ENCODE results near the gene TMEM121B.

TMEM121B gene

DNA sequence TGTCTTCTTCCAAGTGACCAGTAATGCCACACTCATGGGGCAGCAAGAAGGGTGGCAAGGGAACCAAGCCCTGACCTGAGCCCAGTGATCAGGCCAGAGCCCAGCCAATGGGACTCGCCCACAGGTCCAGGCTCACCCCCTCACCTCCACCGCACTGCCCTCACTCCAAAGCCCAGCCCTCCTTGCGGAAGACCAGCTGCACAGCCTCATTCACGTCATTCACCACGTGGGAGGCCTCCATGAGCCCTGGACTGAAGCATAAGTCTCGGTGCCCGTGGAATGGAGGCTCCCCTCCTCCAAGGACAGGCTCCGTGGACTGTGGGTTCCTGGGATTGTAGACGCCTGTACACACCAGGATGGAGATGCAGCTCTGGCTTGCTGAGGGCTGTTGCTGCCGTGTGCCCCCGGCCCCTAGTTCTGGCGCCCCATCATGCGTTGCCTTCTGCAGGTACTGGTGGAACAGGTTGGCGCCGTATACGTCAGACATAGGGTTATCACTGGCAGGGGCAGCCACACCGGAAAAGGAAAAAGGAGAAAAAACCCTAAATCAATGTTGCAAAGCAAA, 16.8 kb upstream of the TMEM121B start:
- no peak for DNase-seq

DNA sequence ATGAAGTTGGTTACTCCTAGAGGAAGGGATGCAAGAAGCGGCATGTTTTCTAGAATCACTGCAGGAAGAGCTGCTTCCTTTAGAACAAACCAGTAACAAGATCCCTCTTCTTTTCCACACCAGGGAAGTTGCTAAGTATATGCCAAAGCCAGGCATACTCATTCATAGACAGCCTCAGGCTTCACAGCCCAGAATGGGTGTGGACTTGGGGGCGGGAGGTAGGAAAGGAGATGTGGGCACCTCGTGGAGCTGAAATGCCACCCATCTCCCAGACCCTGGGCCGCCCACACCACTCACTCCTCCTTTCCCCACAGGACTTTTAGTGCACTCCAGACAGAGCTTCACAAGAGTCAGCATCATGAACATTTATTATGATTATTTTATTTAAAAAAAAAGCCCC, 16.0 kb upstream of the TMEM121B start:
- DNase-seq, result no peak

DNA sequence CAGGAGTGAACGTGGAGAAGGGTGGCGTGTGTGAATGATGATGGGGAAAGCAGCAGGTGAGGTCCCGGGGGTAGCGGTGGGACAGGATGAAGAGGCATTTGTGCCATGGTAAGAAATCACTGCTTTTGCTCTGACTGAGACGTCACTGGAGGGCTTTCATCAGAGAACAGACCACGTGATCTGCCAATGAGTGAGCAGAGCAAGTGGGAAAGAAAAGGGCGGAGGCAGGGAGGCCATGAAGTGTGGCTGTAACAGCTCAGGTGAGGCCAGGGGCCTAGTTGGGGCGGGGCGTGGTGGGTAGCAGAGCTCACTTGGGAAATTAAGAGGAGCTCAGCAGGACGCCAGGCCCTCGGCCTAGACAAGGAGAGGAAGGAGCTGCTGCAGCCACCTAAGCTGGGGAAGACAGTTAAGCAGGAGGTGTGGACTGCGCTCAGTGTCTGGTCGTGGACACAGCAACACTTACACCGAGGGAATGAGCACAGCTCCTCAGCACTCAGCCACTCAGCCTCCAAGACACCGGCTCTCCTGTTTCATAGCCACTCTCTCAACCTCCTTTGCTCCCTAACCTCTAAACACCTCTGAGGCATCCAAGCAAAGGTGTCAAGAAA, 14.1 kb upstream of the TMEM121B start:
- no peak for DNase-seq

DNA sequence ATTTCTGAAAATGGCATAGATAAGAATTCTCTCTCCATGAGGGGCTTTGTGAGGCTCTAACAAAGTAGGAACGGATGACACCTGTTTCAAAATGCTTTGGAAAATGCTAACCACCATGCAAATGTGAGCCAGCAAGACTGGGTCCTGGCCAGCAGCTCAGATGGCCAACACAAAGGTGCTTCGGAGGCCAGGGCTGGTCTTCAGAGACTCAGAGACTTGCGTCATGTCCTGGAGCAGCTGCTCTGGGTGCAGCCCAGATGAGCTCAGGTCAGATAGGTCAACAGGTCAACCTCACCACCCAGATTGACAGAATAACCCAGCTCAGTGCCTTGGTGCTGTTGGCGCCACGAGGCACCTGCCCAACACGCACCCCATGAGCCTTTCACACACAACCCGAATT, 12.0 kb upstream of the TMEM121B start:
- no peak for DNase-seq

DNA sequence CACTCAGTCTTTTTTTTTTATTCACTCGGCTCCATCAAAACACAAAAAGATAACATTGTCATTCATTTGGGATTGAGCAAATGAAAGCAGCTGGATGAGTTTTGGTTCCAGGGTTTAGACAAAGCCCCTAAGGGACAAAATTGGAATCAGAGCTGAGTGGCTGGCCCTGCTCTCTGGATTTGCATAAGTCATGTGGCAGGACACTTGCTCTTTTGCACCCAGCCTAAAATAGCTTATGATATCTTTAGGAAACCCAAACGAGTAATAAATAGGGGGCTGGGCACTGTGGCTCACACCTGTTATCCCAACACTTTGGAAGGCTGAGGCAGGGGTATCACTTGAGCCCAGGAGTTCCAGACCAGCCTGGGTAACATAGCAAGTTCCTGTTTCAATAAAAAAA, 11.0 kb upstream of the TMEM121B start:
- DNase-seq, result no peak

DNA sequence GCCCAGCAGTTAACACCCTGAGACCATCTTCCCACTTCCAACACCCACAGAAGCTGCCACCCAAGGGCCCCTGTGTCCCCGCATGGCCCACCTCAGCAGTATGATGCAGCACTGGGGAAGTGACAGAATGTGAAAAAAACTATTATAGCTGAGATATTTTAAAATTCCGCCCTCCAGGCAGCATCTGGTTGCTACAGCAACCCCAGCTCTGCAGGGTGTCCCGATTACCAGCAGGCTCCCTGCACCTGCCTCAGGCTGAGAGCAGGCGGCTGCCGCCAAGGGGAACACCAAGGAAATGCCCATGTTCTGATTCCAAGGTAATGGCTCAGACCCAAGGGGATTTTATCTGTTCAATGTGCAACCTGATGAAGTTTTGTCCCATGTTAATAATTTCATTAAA, 10.5 kb upstream of the TMEM121B start:
- DNase-seq, result no peak

DNA sequence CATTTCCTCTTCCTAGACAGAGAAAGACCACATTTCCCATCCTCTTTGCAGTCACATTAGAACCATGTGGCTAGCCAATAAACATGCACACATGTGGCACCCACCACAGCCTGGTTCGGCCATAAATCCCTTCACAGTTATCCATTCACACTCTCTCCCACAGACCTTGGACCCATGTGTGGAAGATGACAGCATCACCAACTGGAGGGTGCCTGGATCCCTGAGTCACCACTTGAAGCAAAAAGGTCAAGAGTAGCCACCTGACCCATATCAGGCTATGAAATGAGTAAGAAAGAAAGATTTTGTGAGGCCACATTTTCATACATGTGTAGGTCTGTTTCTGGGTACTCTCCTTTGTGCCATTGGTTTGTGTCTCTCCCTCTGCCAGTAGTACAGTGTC, 9.0 kb upstream of the TMEM121B start:
- no peak for DNase-seq

DNA sequence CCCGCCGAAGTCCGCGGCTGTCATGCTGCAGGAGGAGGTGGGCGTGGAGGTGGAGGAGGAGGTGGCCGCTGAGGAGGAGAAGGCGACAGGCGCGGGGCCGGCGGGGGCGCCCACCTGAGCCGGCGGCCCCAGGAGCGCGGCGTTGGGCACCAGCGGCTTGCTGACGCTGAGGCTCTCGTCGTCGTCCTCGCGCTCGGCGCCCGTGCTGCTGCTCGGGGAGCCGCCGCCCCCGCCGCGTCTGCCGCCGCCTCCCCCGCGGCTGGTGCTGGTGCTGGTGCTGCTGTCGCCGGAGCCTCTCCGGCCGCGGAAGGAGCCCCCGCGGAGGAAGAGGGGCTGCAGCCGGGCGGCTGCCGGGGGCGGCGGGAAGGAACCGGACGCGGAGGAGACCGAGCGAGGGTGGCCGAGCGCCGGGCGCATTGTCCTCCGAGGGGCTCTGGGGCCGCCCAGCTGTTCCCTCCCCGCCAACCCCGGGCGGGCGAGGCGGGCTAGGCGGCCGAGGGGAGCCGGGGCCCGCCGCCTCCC, 388 bp downstream of the TMEM121B start:
- no peak for DNase-seq

DNA sequence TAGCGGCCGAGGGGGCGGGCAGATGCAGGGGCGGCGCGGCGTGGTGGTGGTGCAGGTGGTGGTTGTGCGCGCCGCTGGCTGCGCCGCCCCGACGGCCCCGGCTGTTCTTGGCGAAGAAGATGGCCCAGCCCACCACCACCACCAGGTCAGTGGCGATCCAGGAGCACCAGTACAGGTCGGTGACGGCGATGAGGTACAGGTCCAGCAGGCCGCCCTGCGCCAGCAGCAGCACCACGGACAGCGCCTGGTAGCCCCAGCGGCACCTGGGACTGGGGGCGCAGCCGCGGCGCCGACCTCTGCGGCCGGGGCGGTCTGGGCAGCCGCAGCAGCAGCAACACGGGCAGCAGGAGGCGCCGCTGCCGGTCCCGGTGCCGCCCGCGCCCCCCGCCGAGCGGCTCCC, 879 bp downstream of the TMEM121B start:
- DNase-seq, result no peak

DNA sequence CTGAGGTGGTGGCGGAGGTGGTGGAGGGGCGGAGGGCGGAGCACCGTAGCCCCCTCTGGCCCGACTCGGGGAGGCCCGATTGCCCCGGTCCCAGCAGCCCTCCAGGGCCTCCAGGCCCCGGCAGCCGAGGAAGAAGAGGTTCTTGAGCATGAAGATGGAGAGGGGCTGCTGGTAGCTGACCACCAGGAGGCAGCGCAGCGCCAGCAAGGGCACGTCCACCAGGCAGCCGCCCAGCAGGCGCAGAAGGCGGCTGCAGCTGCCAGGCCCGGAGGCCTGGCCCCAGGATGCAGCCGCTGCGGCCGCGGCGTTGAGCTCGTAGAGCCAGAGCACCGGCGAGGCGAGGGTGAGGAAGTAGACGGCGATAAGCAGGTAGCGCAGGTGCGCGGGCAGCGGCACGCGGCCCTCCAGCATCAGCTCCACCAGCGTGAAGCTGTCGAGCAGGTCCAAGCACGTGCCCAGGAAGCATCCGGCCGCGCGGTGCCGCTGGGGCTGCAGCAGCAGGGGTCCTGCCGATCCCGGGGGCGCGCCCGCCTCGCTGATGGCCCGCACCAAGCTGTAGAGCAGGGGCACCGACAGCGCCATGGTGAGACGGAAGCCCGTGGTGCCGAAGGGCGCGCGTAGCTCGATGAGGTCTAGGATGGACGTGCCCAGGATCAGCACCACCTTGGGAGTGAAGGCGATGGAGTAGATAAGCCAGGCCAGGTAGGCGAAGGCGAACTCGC, 1.5 kb downstream of the TMEM121B start:
- no peak for DNase-seq

DNA sequence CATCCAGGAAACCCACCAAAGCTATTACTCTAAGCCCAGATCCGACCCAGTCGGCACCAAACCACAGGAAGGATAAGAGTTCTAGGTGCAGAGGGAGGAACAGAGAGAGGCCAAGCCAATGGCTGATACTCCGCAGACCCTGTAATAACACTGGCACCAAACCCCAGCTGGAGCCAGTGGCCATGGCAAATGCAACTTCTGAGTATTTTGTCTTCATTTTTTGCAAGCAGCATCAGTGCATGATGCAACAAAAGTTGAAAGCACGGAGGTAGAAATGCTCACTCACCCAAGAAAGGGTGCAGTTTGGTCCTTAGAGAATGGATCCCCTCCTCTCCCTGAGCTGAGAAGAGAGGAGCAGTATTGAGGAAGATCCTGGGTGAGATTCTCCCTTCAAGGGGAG, 2.8 kb downstream of the TMEM121B start:
- DNase-seq, result no peak

DNA sequence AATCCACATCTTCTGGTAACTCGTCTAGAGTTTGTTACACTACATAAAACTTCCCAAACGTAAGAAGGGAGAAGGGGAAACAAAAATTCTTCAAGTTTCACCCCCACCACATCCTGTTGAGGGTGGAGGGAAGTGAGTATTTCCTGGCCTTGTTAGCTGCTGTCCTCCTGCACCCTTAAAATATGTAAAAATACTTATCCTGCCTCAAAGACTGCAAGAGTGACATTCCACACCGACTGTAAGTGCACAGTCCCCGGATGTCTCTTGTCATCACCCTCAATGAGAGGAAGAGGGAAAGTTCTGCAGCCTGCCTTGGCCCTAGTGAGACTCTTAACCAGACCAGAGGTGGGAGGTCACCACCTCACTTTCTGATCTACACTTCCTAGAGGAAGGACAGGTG, 3.3 kb downstream of the TMEM121B start:
- no peak for DNase-seq

DNA sequence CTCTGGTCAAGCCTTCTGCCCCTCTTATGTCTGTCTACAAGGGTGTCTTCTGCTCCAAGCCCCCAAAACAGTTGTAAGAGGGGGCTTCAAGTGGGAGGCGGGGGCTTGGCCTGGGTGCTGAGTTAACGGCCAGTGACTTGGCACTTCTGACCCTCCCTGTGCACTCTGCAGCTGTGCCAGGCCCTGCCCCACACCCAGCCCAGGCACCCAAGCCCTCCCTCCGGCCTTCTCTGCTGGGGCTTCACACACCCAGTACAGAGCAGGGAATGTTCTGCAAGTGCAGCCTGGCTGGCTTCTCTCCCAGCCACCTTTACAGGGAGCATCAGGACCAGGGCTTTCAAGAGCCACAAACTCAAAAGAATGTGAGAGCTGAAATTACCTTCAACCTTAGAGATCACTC, 3.8 kb downstream of the TMEM121B start:
- DNase-seq, result no peak

DNA sequence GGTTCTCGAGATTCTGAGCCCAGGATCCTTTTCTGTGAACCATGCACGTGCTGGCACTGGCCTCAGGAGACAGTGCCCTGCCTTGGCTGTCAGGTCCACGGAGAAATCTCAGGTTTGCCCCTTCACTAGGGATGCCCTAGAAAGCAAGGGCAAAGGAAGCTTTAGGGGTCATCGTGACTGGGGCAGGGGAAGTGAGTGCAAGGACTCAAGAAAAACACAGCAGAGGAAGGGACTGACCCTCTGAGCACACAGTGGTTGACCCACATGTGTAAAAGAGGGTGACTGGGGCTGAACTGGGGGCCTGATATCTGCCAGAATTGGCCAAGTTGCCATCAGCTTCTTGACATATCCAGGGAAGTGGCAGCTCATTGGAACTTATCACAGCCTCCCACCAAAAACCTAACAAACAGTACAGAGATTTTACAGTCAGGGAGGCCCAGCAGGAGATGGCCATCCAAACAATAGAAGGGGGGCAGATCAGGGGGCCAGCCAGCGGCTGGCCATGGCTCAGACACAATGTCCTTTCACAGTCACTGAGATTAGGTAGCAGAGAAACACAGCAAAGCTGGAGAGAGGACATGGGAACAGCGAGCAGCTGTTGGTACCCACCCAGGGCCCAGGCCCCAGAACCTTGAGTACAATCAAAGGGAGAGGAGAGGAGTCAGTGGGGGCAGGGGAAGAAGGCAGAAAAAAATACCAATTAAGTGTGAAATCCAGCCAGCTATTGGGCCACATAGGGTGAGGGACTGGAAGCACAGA, 4.4 kb downstream of the TMEM121B start:
- DNase-seq, result no peak

DNA sequence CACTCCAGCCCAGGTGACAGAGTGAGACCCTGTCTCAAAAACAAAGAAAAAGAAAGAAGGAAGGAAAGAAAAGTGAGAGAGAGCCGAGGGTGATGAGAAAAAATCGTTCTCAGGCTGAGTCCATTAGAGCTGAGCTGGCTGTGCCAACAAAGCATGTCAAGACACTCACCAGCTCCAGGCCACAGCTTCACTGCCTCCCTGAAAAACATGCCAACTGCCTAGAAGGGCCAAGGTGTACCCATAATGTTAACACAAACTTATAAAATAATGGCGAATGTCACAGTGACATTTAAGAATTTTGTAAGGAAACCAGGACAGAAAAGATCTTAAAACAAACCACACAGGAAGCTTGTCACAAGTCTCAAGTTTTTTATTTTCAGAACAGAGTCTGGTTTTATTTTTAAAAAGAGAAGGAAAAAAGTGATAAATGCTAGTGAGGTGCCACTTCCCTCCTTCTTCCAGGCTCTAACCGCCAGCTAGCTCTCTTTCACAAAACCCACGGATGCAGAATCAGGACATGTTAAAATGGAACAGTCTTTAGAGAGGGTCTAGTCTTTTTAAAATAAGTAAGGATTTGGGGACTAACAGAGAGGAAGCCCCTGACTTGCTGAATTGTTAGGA, 5.1 kb downstream of the TMEM121B start:
- no peak for DNase-seq

DNA sequence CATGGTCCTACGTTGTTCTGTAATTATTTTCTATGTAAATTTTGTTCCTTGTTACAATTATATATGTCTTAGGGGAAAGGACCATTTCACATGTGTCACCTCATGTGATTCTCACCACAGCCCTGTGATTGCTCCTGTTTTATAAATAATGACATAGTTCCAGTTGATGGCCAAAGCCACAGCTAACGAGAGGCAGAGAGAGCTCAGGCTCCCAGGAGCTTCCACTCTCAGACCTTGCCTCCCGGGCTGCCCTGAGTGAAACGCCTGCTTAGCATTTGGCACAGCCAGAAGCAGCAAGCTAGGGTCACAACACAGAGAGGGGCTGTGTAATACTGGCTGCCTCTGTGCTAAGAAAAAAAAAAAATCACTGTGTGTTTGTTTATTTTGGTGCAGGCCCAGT, 5.9 kb downstream of the TMEM121B start:
- no peak for DNase-seq

DNA sequence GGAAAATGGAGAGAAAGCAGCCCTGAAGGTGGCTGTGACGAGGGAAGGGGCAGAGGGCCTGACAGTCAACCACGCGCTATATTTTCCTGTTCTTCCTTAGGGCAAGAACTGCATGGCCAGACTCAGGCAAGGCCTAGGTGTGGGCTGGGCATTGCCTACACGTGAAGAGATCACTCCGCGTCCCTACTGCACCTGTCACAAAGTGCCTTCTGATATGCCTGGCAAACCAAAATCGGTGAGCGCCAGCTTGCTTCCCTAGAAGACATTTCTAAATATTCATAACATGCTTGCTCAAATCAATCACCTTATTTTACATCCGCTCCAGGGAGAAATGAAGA, 6.3 kb downstream of the TMEM121B start:
- DNase-seq, result no peak

DNA sequence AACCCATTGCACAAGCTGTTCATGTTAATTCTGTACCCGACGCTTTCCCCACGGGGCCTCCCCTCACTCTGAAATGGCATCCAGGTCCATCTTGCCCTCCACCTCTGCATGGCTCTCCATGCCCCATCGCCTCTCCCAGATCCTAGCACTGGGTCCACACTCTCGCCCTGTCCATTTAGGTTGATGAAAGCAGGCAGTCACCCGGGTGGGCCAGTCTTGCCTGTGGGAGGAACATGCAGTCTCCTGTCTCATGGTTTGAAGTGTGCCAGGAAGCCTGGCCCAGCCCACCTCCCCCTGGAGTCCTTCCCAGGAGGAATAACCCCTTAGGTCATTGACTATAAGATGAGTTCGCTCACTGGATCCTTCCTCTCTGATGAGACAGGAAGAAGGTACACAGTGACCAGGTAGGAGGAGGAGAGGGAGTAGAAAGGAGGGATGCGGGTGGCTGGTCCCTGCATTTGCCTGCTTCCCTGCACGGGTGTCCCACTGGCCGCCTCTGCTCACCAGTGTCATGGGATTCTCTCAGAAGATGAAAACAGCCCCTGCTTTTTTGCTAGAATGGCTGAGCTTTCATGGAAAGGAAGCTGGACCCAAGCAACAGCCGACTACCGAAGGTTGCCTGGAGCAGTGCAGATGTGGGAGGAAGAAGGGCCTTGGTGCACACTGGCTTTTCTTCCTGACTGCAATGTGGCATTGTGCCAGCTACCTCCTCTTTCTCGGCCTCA, 6.8 kb downstream of the TMEM121B start:
- no peak for DNase-seq

DNA sequence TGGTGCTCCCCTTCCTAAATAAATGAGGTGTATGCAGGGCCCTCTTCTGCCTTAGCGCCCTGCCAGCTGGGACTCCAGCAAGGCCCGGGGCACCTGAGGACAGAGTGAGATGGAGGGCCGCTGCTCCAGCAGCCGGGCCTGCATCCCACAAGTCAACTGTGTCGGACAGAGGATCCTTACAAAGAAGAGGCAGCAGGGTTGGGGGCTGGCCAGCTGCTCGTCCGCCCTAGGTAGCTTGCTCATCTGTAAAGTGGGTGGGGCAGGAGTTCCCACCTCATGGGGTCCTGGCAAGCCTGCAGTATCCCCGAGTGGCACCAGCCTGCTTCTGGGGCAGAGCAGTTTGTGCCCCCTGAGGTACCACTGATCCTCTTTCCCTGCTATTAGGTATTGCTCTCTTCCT, 7.6 kb downstream of the TMEM121B start:
- no peak for DNase-seq

DNA sequence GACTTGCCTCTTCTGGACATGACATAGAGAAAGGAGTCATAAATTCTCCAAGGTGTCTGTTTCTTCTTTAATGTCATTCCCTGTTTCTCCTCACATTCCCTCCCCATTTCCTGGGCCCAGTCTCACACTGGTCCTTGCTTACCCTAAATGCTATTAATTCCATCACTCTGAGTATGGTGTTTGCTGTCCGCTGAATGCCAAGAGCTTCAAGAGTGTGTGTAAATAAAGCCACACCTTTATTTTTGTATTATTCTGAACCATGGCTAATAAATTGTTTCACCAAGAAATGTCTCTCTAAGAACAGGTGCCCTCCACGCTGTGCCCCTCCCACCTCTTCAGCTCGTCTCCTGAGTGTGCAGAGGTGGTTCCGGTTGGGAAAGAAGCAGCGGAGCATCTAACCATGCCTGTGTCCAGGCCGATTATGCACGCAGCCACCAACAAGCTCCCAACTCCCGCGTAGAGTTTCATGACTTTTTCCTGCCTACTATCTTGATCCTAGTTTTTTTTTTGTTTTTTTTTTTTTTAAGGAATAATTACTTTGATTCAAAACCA, 8.6 kb downstream of the TMEM121B start:
- no peak for DNase-seq

DNA sequence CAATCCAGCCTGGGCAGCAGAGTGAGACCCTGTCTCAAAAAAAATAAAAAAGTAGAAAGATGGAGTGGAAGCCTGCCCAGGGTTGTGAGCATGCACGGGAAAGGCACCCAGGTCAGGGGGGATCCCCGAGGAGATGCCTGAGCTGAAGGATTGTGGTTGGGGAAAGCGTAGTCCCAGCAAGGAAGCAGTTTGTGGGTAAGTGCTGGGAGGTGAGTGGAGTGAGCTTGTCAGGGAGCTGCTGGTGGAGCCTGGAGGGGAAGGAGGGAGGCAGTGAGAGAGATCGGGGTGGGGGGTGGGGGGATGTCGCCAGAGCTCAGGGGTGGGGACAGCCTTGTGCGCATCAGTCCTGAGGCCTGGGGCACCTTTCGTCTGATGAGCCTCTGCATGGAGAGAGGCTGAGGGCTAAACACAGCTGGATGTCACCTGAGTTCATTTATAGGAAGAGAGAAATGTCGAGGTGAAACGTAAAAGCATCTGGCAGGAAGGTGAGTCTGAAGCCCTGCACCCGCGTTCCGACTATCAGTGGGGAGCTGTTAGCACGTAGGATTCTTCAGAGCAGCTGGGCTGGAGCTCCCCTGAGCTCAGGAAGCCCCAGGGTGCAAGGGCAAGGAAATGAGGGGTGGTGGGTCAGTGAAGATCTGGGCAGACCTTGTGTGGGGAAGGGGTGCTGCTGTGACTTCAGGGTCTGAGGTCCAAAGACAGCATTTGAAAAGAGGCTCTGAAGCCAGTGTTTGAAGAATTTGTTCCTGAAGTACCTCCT, 10.2 kb downstream of the TMEM121B start:
- no peak for DNase-seq

DNA sequence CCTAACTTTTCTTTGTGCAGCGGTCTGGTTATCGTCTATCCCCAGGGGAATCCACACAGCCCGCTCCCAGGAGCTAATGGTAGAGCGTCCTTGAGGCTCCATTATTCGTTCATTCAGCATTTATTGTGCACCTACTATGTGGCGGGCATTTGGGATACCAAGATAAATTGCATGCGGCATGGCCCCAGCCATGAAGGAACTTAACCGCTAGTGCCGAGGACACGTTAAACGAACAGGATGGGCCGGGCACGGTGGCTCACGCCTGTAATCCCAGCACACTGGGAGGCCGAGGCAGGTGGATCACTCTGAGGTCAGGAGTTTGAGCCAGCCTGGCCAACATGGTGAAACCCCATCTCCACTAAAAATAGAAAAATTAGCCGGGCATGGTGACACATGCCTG, 11.2 kb downstream of the TMEM121B start:
- no peak for DNase-seq

Data from cerebellar nuclear complex (tissue), 1 donor.